ENCODE data around the gene QSER1.
"Not testable (repeated sequence)": the region's sequence is repeated elsewhere in the genome, so short reads cannot be mapped to it uniquely, and the experiment has no call there.

Gene QSER1

GRCh38 chr11:33006010-33006409 is 113.4 kb downstream of the QSER1 start:
- no peak for DNase-seq

- no peak for DNase-seq
These were observed 121.1 kb downstream of the QSER1 start for GRCh38 chr11:33013755-33014154.

- DNase-seq: peak; percentile 87
These were observed 123.3 kb downstream of the QSER1 start, which contains the start of gene DEPDC7 for GRCh38 chr11:33015621-33016551. DEPDC7 (plus strand) TSS chr11:33015878; CDS start chr11:33015956, 78 bp downstream.

GRCh38 chr11:33016654-33017053 is 124.0 kb downstream of the QSER1 start:
- no peak for DNase-seq

- DNase-seq: no peak
These were observed 124.9 kb downstream of the QSER1 start for GRCh38 chr11:33017478-33017877.

GRCh38 chr11:33017965-33018364 is 125.4 kb downstream of the QSER1 start:
- no peak for DNase-seq

GRCh38 chr11:33018840-33019239 is 126.2 kb downstream of the QSER1 start:
- no peak for DNase-seq

- no peak for DNase-seq
These were observed 128.9 kb downstream of the QSER1 start for GRCh38 chr11:33021501-33021900.

GRCh38 chr11:33021937-33022336 is 129.3 kb downstream of the QSER1 start:
- DNase-seq: no peak

GRCh38 chr11:33025339-33025722 is 132.7 kb downstream of the QSER1 start:
- DNase-seq: no peak

GRCh38 chr11:33027233-33027632 is 134.6 kb downstream of the QSER1 start:
- no peak for DNase-seq

- no peak for DNase-seq
These were observed 135.4 kb downstream of the QSER1 start for GRCh38 chr11:33027846-33028536.

- DNase-seq: no peak
These were observed 135.9 kb downstream of the QSER1 start for GRCh38 chr11:33028537-33028914.

- not testable (repeated sequence) for DNase-seq
These were observed 136.6 kb downstream of the QSER1 start for GRCh38 chr11:33029218-33029617.

Data from NCI-H2029 (cell line).